H9 (cell line): ENCODE data around the gene ARRDC1. TPM values are rescaled to one million over a fixed set of nuclear protein-coding genes. Genes with fewer than 3 reads are reported as not detected.

Source experiments
- DNase-seq: peaks from one replicate; pipeline ENCODE4 v3.0.0-alpha.2; 2017
- H2AFZ ChIP-seq: one replicate; pipeline ENCODE4 v1.6.1; 2013; ENCODE audit warnings: mild to moderate bottlenecking, low read length, control low read depth, moderate library complexity
- H2AK5ac ChIP-seq: 2 replicates; pipeline ENCODE4 v1.6.1; 2013; ENCODE audit warnings: low read length, control low read depth, mixed read lengths; ENCODE audit not compliant: insufficient read length
- H2BK120ac ChIP-seq: one replicate; pipeline ENCODE4 v1.6.1; 2013; ENCODE audit warnings: low read depth, mild to moderate bottlenecking, low read length, control low read depth, inconsistent platforms; ENCODE audit not compliant: poor library complexity, severe bottlenecking
- H2BK12ac ChIP-seq: 2 replicates; pipeline ENCODE4 v1.6.1; 2013; ENCODE audit warnings: low read length, control low read depth, mixed read lengths, low read depth; ENCODE audit not compliant: insufficient read length
- H2BK15ac ChIP-seq: 2 replicates; pipeline ENCODE4 v1.6.1; 2013; ENCODE audit warnings: low read depth, low read length, control low read depth
- H2BK20ac ChIP-seq: one replicate; pipeline ENCODE4 v1.6.1; 2013; ENCODE audit warnings: low read depth, mild to moderate bottlenecking, low read length, control low read depth, inconsistent platforms; ENCODE audit not compliant: poor library complexity, severe bottlenecking
- H2BK5ac ChIP-seq: 2 replicates; pipeline ENCODE4 v1.6.1; 2013; ENCODE audit warnings: low read length, control low read depth, mixed read lengths; ENCODE audit not compliant: insufficient read length
- H3K14ac ChIP-seq: 2 replicates; pipeline ENCODE4 v1.6.1; 2013; ENCODE audit warnings: low read length, control low read depth; ENCODE audit not compliant: insufficient read depth
- H3K18ac ChIP-seq: 2 replicates; pipeline ENCODE4 v1.6.1; 2013; ENCODE audit warnings: low read depth, mild to moderate bottlenecking, mixed read lengths, low read length, control low read depth; ENCODE audit not compliant: insufficient read length
- H3K23ac ChIP-seq: 2 replicates; pipeline ENCODE4 v1.6.1; 2013; ENCODE audit warnings: low read length, control low read depth, mixed read lengths, low read depth; ENCODE audit not compliant: insufficient read length
- H3K23me2 ChIP-seq: 2 replicates; pipeline ENCODE4 v1.6.1; 2013; ENCODE audit warnings: low read depth, mild to moderate bottlenecking, mixed read lengths, low read length, control low read depth; ENCODE audit not compliant: insufficient read length, poor library complexity, severe bottlenecking
- H3K27ac ChIP-seq: 2 replicates; pipeline ENCODE4 v1.5.1; 2013; ENCODE audit warnings: low read length, control low read depth, mixed read lengths, low read depth; ENCODE audit not compliant: insufficient read length
- H3K27me3 ChIP-seq: 2 replicates; pipeline ENCODE4 v1.6.1; 2013; ENCODE audit warnings: low read length, control low read depth, inconsistent platforms; ENCODE audit not compliant: insufficient read depth
- H3K4ac ChIP-seq: 2 replicates; pipeline ENCODE4 v1.6.1; 2013; ENCODE audit warnings: low read depth, mild to moderate bottlenecking, control low read depth, inconsistent platforms, low read length, moderate library complexity
- H3K4me1 ChIP-seq: 2 replicates; pipeline ENCODE4 v1.6.1; 2013; ENCODE audit warnings: low read length, control low read depth, inconsistent platforms; ENCODE audit not compliant: insufficient read depth
- H3K4me2 ChIP-seq: 2 replicates; pipeline ENCODE4 v1.6.1; 2013; ENCODE audit warnings: low read length, control low read depth, mixed read lengths; ENCODE audit not compliant: insufficient read length, insufficient read depth
- H3K56ac ChIP-seq: 2 replicates; pipeline ENCODE4 v1.6.1; 2013; ENCODE audit warnings: low read depth, mild to moderate bottlenecking, mixed read lengths, low read length, control low read depth; ENCODE audit not compliant: insufficient read length
- H3K79me1 ChIP-seq: 2 replicates; pipeline ENCODE4 v1.6.1; 2013; ENCODE audit warnings: low read depth, mild to moderate bottlenecking, moderate library complexity, low read length, control low read depth, inconsistent platforms; ENCODE audit not compliant: insufficient read depth, poor library complexity, severe bottlenecking
- H3K79me2 ChIP-seq: 2 replicates; pipeline ENCODE4 v1.6.1; 2013; ENCODE audit warnings: low read length, control low read depth, inconsistent platforms; ENCODE audit not compliant: insufficient read depth
- H3K9ac ChIP-seq: 2 replicates; pipeline ENCODE4 v1.6.1; 2013; ENCODE audit warnings: low read length, control low read depth, mixed read lengths; ENCODE audit not compliant: insufficient read length; ENCODE audit errors: extremely low read depth
- H3K9me3 ChIP-seq: one replicate; pipeline ENCODE4 v1.6.1; 2013; ENCODE audit warnings: low read depth, low read length, inconsistent platforms; ENCODE audit not compliant: control insufficient read depth
- H3T11ph ChIP-seq: one replicate; pipeline ENCODE4 v1.6.1; 2013; ENCODE audit warnings: mild to moderate bottlenecking, low read length, control low read depth, inconsistent platforms
- H4K20me1 ChIP-seq: one replicate; pipeline ENCODE4 v1.6.1; 2013; ENCODE audit not compliant: control insufficient read depth, insufficient read length, insufficient read depth
- H4K5ac ChIP-seq: 2 replicates; pipeline ENCODE4 v1.6.1; 2013; ENCODE audit warnings: low read depth, mild to moderate bottlenecking, mixed read lengths, low read length, control low read depth; ENCODE audit not compliant: insufficient read length
- H4K8ac ChIP-seq: replicated peaks from 2 replicates; pipeline ENCODE4 v1.6.1; 2013; ENCODE audit warnings: low read length, control low read depth, mixed read lengths, low read depth; ENCODE audit not compliant: insufficient read length
- H4K91ac ChIP-seq: 2 replicates; pipeline ENCODE4 v1.6.1; 2013; ENCODE audit warnings: low read depth, mild to moderate bottlenecking, moderate library complexity, mixed read lengths, low read length, control low read depth; ENCODE audit not compliant: insufficient read length
- H3K27ac Mint-ChIP-seq, 3 experiments: 2 replicates in 2 of 3; 3 replicates in 1 of 3; pipeline ENCODE4 v1.8.0; 2020 to 2021; ENCODE audit warnings: mixed read lengths in 3 of 3, mild to moderate bottlenecking in 1 of 3, moderate library complexity in 1 of 3
- H3K27me3 Mint-ChIP-seq: 2 replicates; pipeline ENCODE4 v1.8.0; 2021; ENCODE audit warnings: low read depth, mild to moderate bottlenecking, moderate library complexity, mixed read lengths
- H3K36me3 Mint-ChIP-seq, 3 experiments: 2 replicates in 2 of 3; 3 replicates in 1 of 3; pipeline ENCODE4 v1.8.0; 2020 to 2021; ENCODE audit warnings: low read depth in 3 of 3, mixed read lengths in 3 of 3; ENCODE audit not compliant: insufficient read depth in 1 of 3
- H3K4me1 Mint-ChIP-seq, 2 experiments: 2 replicates each; pipeline ENCODE4 v1.8.0; 2020; ENCODE audit warnings: mixed read lengths in 2 of 2
- H3K4me3 Mint-ChIP-seq, 2 experiments: 2 replicates in 1 of 2; 3 replicates in 1 of 2; pipeline ENCODE4 v1.8.0; 2020 to 2021; ENCODE audit warnings: mild to moderate bottlenecking in 2 of 2, mixed read lengths in 2 of 2, moderate library complexity in 1 of 2
- H3K9me3 Mint-ChIP-seq, 2 experiments: 2 replicates in 1 of 2; 3 replicates in 1 of 2; pipeline ENCODE4 v1.8.0; 2020; ENCODE audit warnings: mild to moderate bottlenecking in 2 of 2, mixed read lengths in 2 of 2, moderate library complexity in 1 of 2
- CTCF ChIP-seq: fragments of 200-600 bp; sonication (generic); conservative IDR thresholded peaks from 3 replicates; pipeline ENCODE4 v1.8.0; 2021; ENCODE audit warnings: antibody characterized with exemption, mild to moderate bottlenecking
- WGBS: extraction: QIAGEN DNeasy Blood & Tissue Kit; methylation state at CpG from one replicate; pipeline ENCODE4 v1.1.7; 2013; ENCODE audit warnings: missing lambda C conversion rate, low lambda C conversion rate, mixed read lengths; ENCODE audit not compliant: insufficient read length; ENCODE audit errors: extremely low coverage; 5-methylcytosine and 5-hydroxymethylcytosine counted together
- total RNA-seq: library from RNA; stranded (reverse); gene quantifications from 2 replicates; pipeline ENCODE4 v1.2.1, GENCODE V29; 2021

The ARRDC1 gene
- total RNA-seq, 1 experiment from 2014 or later = 34.4 TPM

DNA sequence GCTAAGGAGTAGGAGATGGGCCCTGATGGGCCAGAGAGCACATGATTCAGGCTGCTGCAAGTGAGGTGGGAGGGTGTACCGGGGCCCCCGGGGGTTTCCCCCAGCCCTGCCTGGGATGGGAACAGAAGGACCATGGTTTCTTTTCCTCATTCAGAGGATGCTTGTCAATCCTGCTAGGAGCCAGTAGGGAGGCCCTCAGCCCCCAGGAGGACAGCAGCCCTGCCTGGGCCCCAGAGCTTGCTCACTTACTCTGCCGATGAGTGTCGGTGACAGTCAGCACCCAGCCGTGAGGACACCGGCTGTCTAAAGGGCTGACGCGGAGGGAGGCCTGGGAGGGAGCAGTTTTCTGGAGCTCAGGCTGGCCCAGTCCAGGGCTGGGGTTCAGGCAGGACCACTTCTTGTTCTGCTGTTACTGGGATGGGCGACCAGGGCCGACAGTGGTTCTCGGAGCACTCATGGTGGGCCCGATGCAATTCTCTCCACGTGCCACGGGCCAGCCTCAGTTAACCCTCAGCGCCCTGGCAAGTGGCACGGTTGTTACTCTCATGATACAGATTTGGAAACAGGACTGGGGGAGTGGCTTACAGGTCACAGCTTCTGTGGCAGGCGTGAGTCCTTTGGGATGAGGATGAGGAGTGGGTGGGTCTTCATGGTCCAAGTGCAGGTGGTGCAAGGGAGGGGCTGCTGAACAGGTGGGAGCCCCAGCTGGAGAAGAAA is 1.8 kb downstream of the ARRDC1 start:
- H3K4me1 ChIP-seq = no peaks in the 10 kb centered on the region; the same call in 1 of the 2 replicates
- no CpG with 5 or more reads among the region's 17 CpGs for WGBS
- H2AK5ac ChIP-seq = no peak overlapping the region
- H3K79me1 ChIP-seq = no peaks in the 10 kb centered on the region
- no peak overlapping the region for H3K56ac ChIP-seq
- H3K23me2 ChIP-seq = peaks cover 7% of the 10 kb centered on the region
- no peak for DNase-seq
- H4K5ac ChIP-seq = no peak overlapping the region
- H3K27ac ChIP-seq = no peak overlapping the region
- no peak overlapping the region for H2AFZ ChIP-seq
- H2BK20ac ChIP-seq = no peak overlapping the region
- no peaks in the 10 kb centered on the region for H4K20me1 ChIP-seq
- 0 out of 2 replicates have a peak, but pooled peaks cover 2% of the 10 kb centered on the region for H3K79me2 ChIP-seq
- no peak overlapping the region for H2BK15ac ChIP-seq
- no peak overlapping the region for H3K14ac ChIP-seq
- H3K27ac Mint-ChIP-seq = no peak overlapping the region
- H2BK12ac ChIP-seq = no peak overlapping the region
- H3K27me3 Mint-ChIP-seq = peaks cover 24% of the 10 kb centered on the region
- no peak overlapping the region for H2BK120ac ChIP-seq
- peaks cover 28 to 41% of the 10 kb centered on the region in 2 experiments for H3K4me1 Mint-ChIP-seq
- no peak overlapping the region for H3K9ac ChIP-seq
- H3T11ph ChIP-seq = no peak overlapping the region
- TF ChIP-seq CTCF = no peak
- peak overlapping the region; percentile 69 to 81 for H3K4me3 Mint-ChIP-seq
- H3K23ac ChIP-seq = no peak overlapping the region
- no peak overlapping the region for H4K91ac ChIP-seq
- H3K18ac ChIP-seq = no peak overlapping the region
- no peaks in the 10 kb centered on the region for H3K9me3 ChIP-seq
- H2BK5ac ChIP-seq = no peak overlapping the region
- H3K4me2 ChIP-seq = no peak overlapping the region
- no peaks in the 10 kb centered on the region; the same call in 1 of the 2 replicates for H3K27me3 ChIP-seq
- H3K4ac ChIP-seq = no peak overlapping the region
- no peak overlapping the region for H4K8ac ChIP-seq
- H3K9me3 Mint-ChIP-seq = no peaks in the 10 kb centered on the region
- no peaks in the 10 kb centered on the region; a peak in 2 of 7 replicates for H3K36me3 Mint-ChIP-seq
